ENCODE data around the gene IL22RA2. TPM values are rescaled to one million over a fixed set of nuclear protein-coding genes. Genes with fewer than 3 reads are reported as not detected.

IL22RA2 gene
- total RNA-seq, 1 experiment from 2014 or later, result not detected

DNA sequence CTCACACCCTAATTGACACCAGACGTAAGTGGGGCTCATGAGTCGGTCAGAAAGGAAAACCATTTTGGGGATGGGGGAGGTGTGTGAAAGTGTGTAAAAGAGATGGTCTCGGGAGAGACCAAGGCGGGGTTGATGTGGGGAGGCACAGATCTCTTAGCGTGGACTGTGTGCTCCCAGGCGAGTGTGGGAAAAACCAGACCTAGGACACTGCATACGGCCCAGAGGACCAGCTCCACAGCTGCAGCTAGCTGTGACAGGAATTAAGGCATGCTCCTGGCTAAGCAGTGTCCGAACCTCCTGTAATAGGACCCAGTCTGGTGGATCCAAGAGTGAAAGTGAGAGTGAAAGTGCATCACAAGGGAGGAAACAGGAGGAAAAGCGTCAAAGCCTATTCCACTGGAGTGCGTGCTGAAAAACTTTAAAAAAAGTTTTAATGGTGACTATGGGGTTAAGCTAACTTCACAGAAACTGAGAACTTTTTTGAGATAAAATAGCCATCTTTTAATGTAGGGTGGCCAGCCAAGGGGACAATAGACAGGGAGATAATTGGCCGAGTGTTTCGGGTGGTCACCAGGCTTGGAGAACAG lies 9.6 kb downstream of the IL22RA2 start:
- no peak overlapping the region for H2BK20ac ChIP-seq (ENCODE audit: low read depth, low read length, poor library complexity, severe bottlenecking)
- no peak overlapping the region for H2BK12ac ChIP-seq (ENCODE audit: insufficient read length, low read depth, low read length)
- H2AK5ac ChIP-seq (ENCODE audit: insufficient read length, low read length), result no peak overlapping the region
- H2BK15ac ChIP-seq (ENCODE audit: low read depth, low read length), result no peak overlapping the region
- H3K27me3 ChIP-seq (ENCODE audit: insufficient read depth, low read length), result no peaks in the 10 kb centered on the region
- H4K91ac ChIP-seq (ENCODE audit: insufficient read length, low read depth, low read length), result no peak overlapping the region
- no peak overlapping the region for H3K23ac ChIP-seq (ENCODE audit: insufficient read length, low read depth, low read length)
- DNase-seq, result no peak
- WGBS (ENCODE audit: extremely low coverage, insufficient read length, low lambda C conversion rate), result no CpG with 5 or more reads among the region's 12 CpGs
- no peak overlapping the region for H4K8ac ChIP-seq (replicated peaks; ENCODE audit: insufficient read length, low read depth, low read length)
- no peak overlapping the region for H3K9ac ChIP-seq (ENCODE audit: extremely low read depth, insufficient read length, low read length)
- TF ChIP-seq, protein P1, sequence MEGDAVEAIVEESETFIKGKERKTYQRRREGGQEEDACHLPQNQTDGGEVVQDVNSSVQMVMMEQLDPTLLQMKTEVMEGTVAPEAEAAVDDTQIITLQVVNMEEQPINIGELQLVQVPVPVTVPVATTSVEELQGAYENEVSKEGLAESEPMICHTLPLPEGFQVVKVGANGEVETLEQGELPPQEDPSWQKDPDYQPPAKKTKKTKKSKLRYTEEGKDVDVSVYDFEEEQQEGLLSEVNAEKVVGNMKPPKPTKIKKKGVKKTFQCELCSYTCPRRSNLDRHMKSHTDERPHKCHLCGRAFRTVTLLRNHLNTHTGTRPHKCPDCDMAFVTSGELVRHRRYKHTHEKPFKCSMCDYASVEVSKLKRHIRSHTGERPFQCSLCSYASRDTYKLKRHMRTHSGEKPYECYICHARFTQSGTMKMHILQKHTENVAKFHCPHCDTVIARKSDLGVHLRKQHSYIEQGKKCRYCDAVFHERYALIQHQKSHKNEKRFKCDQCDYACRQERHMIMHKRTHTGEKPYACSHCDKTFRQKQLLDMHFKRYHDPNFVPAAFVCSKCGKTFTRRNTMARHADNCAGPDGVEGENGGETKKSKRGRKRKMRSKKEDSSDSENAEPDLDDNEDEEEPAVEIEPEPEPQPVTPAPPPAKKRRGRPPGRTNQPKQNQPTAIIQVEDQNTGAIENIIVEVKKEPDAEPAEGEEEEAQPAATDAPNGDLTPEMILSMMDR (conservative IDR thresholded peaks at IDR 0.05), result no peak
- H2BK5ac ChIP-seq (ENCODE audit: insufficient read length, low read length), result no peak overlapping the region
- no peak overlapping the region for H3K4me2 ChIP-seq (ENCODE audit: insufficient read depth, insufficient read length, low read length)
- H3K79me2 ChIP-seq (ENCODE audit: insufficient read depth, low read length), result no peaks in the 10 kb centered on the region
- peaks cover 34% of the 10 kb centered on the region for H3K9me3 ChIP-seq (ENCODE audit: control insufficient read depth, low read depth, low read length)
- no peak overlapping the region for H3K27ac Mint-ChIP-seq
- H3K27ac ChIP-seq (ENCODE audit: insufficient read length, low read depth, low read length), result no peak overlapping the region
- peaks cover 15% of the 10 kb centered on the region for H3K27me3 Mint-ChIP-seq (ENCODE audit: low read depth)
- peaks cover 52 to 58% of the 10 kb centered on the region in 2 experiments for H3K9me3 Mint-ChIP-seq
- no peak overlapping the region for H3K4me3 Mint-ChIP-seq
- H3K79me1 ChIP-seq (ENCODE audit: insufficient read depth, low read depth, low read length, poor library complexity, severe bottlenecking), result no peaks in the 10 kb centered on the region
- no peak overlapping the region for H2AFZ ChIP-seq (ENCODE audit: low read length)
- no peaks in the 10 kb centered on the region for H4K20me1 ChIP-seq (ENCODE audit: control insufficient read depth, insufficient read depth, insufficient read length)
- no peak overlapping the region for H3T11ph ChIP-seq (ENCODE audit: low read length)
- H3K23me2 ChIP-seq (ENCODE audit: insufficient read length, low read depth, low read length, poor library complexity, severe bottlenecking), result no peaks in the 10 kb centered on the region
- H3K36me3 Mint-ChIP-seq (ENCODE audit: insufficient read depth in 1 of 3, low read depth in 3 of 3), result peaks cover 31 to 53% (median 37%) of the 10 kb centered on the region in 3 experiments
- H3K56ac ChIP-seq (ENCODE audit: insufficient read length, low read depth, low read length), result no peak overlapping the region
- no peak overlapping the region for H2BK120ac ChIP-seq (ENCODE audit: low read depth, low read length, poor library complexity, severe bottlenecking)
- no peak overlapping the region for H3K18ac ChIP-seq (ENCODE audit: insufficient read length, low read depth, low read length)
- no peaks in the 10 kb centered on the region for H3K4me1 Mint-ChIP-seq
- H3K4me1 ChIP-seq (ENCODE audit: insufficient read depth, low read length), result no peaks in the 10 kb centered on the region
- H3K4ac ChIP-seq (ENCODE audit: low read depth, low read length), result no peak overlapping the region
- H3K14ac ChIP-seq (ENCODE audit: insufficient read depth, low read length), result no peak overlapping the region
- no peak overlapping the region for H4K5ac ChIP-seq (ENCODE audit: insufficient read length, low read depth, low read length)
